Measurements from ENCODE around the gene SYT7. TPM values are rescaled to one million over a fixed set of nuclear protein-coding genes. Genes with fewer than 3 reads are reported as not detected.
A peak's percentile ranks its signal among the peaks of the same experiment; 100 is the strongest.

SYT7 gene
- total RNA-seq, 2 donors from 2014 or later, result 8.5 to 28.4 TPM

DNA sequence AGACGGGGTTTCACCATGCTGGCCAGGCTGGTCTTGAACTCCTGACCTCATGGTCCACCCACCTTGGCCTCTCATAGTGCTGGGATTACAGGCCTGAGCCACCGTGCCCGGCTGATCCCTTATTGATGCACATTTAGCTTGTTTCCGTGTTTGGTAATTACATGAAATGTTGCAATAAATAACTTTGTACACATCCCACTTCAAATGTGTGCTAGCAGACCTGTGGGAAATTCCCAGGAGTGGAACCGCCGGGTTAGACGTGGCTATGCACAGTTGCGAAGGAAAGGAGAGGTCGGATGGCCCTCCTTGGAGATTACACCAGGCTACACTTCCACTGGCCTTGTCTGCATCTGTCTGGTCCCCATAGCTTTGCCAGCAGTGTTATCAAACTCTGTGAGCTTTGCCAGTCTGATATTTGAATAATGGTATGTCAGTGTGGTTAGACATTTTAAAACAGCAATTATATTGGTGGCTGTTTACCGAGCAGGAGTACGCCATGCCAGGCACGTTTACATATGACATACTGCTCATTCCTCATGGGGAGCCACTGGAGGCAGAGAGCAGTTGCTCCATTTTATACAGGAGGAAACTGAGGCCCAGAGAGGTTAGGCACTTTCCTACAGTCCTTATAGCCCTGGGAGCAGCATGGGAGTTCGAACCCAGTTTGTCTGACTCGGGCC is 27.2 kb upstream of the SYT7 start:
- Histone ChIP-seq H3K4me1 (peaks cover 16% of the 10 kb centered on the region), H3K4me3 (no peak overlapping the region), H3K9ac (ENCODE audit: low read depth in 2 of 2, low read length in 2 of 2) (no peak overlapping the region), H3K27ac (peak overlapping the region; percentile 71), H3K27me3 (no peaks in the 10 kb centered on the region), H3K9me3 (no peaks in the 10 kb centered on the region), H3K36me3 (no peaks in the 10 kb centered on the region)
- intact Hi-C loops (cut with DNase I), result no loop called here
- DNase-seq, result peak; percentile 42
- TF ChIP-seq, protein P1, sequence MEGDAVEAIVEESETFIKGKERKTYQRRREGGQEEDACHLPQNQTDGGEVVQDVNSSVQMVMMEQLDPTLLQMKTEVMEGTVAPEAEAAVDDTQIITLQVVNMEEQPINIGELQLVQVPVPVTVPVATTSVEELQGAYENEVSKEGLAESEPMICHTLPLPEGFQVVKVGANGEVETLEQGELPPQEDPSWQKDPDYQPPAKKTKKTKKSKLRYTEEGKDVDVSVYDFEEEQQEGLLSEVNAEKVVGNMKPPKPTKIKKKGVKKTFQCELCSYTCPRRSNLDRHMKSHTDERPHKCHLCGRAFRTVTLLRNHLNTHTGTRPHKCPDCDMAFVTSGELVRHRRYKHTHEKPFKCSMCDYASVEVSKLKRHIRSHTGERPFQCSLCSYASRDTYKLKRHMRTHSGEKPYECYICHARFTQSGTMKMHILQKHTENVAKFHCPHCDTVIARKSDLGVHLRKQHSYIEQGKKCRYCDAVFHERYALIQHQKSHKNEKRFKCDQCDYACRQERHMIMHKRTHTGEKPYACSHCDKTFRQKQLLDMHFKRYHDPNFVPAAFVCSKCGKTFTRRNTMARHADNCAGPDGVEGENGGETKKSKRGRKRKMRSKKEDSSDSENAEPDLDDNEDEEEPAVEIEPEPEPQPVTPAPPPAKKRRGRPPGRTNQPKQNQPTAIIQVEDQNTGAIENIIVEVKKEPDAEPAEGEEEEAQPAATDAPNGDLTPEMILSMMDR (IDR thresholded peaks at IDR 0.05), result no peak

DNA sequence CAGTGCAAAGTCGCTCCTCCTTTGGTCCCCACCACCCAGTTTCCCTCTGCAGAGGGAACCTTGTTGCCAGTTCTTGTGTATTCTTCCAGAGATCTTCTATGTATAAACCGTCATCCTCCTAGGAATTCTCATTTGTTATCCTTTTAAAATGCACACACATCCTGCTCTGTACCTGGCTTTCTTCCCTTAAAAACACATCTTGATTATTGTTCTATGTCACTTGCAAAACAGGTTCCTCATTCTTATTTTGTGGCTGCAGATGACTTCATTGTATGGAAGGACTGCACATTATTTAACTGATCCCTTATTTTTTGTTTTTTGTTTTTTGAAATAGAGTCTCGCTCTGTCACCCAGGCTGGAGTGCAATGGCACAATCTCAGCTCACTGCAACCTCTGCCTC is 26.6 kb upstream of the SYT7 start:
- no peak overlapping the region for H3K4me3 ChIP-seq
- H3K4me1 ChIP-seq, result peaks cover 16% of the 10 kb centered on the region
- H3K9ac ChIP-seq (ENCODE audit: low read depth in 2 of 2, low read length in 2 of 2), result no peak overlapping the region
- no peaks in the 10 kb centered on the region for H3K9me3 ChIP-seq
- H3K27ac ChIP-seq, result no peak overlapping the region
- intact Hi-C loops (cut with DNase I), result no loop called here
- H3K36me3 ChIP-seq, result no peaks in the 10 kb centered on the region
- no peaks in the 10 kb centered on the region for H3K27me3 ChIP-seq
- TF ChIP-seq, protein P1 (IDR thresholded peaks at IDR 0.05), result no peak
- DNase-seq, result no peak

GRCh38 chr11:61603667-61604066 is 22.8 kb upstream of the SYT7 start:
- no peaks in the 10 kb centered on the region for H3K36me3 ChIP-seq
- no peaks in the 10 kb centered on the region for H3K9me3 ChIP-seq
- H3K27ac ChIP-seq, result peak overlapping the region; percentile 55
- intact Hi-C loops (cut with DNase I), result no loop called here
- H3K4me1 ChIP-seq, result peaks cover 12% of the 10 kb centered on the region
- no peak overlapping the region for H3K4me3 ChIP-seq
- DNase-seq, result no peak
- no peaks in the 10 kb centered on the region for H3K27me3 ChIP-seq
- peak overlapping the region in 1 of 2 donors; percentile 23 for H3K9ac ChIP-seq (ENCODE audit: low read depth in 2 of 2, low read length in 2 of 2)
- TF ChIP-seq, protein P1 (IDR thresholded peaks at IDR 0.05), result no peak

DNA sequence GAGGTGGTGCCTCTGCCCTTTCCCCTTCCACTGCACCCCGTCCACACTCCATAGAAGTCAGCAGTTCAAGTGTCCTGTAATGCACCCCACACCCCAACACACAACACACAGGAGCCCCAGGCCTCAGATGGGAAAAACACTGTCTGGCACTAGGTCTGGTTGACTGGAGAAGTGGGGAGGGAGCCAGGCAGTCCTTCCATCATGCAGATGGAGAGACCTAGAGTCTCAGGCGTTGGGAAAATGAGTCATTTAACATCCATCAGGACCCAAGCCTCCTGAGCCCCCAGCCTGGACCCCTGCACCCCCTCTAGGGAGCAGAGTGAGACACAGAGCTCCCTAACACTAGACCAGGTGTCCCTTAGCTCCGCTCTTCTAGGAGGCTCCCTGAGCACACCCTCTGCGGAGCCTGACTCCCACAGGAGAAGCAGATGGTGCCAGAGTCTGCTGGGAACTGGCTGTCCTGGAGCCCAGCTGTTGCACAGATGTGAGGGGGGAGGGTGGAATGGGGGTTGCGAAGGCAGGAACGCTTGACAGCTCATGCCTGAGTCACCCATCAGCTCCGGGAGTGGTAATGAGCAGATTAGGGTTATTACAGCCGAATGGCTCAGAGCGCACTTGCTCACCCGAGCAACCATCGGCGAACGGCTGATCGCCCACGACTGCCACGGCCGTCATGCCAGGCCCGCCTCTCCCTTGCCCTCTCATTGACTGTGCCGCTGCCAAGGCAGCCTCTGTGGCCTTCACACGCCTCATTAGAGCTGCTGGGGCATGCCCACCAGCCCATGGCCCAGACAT is 22.1 kb upstream of the SYT7 start:
- H3K27me3 ChIP-seq, result no peaks in the 10 kb centered on the region
- DNase-seq, result peak; percentile 66
- peaks cover 5% of the 10 kb centered on the region for H3K4me1 ChIP-seq
- H3K36me3 ChIP-seq, result no peaks in the 10 kb centered on the region
- H3K4me3 ChIP-seq, result no peak overlapping the region
- H3K27ac ChIP-seq, result peak overlapping the region; percentile 55
- peak overlapping the region in 1 of 2 donors; percentile 23 for H3K9ac ChIP-seq (ENCODE audit: low read depth in 2 of 2, low read length in 2 of 2)
- TF ChIP-seq, protein P1 (IDR thresholded peaks at IDR 0.05), result no peak
- no peaks in the 10 kb centered on the region for H3K9me3 ChIP-seq
- intact Hi-C loops (cut with DNase I), result no loop called here

DNA sequence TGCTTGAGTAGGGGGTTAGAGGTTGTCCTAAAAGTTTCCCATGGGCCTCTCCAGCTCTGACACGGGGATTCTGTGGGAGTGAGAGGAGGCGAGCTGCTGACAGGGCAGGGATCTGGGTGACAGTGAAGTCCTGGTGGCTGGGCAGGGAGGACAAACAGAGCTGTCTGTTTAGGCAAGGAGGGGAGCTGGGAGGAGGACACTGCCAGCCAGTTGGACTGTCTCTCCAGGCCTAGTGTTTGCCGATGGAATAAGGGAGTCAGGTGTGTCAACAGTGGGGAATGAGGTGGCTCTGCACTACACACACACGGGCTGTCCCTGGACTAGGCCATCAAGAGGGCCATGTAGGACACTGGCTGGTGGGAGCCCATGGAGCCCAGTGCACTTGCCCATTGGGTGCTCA is 20.6 kb upstream of the SYT7 start:
- Histone ChIP-seq H3K4me3 (no peak overlapping the region), H3K9ac (ENCODE audit: low read depth in 2 of 2, low read length in 2 of 2) (no peak overlapping the region), H3K36me3 (no peaks in the 10 kb centered on the region), H3K4me1 (no peaks in the 10 kb centered on the region), H3K9me3 (no peaks in the 10 kb centered on the region), H3K27me3 (no peaks in the 10 kb centered on the region), H3K27ac (no peak overlapping the region)
- TF ChIP-seq, protein P1 (IDR thresholded peaks at IDR 0.05), result no peak
- intact Hi-C loops (cut with DNase I), result no loop called here
- DNase-seq, result no peak
